GM18907 (cell line): ENCODE data around the gene DOLPP1.

Experiments used
- ATAC-seq: cut with Tn5 transposase; IDR thresholded peaks from one replicate; pipeline ENCODE4 v1.9.1; 2021; ENCODE audit warnings: mild to moderate bottlenecking, moderate library complexity; ENCODE audit not compliant: unreplicated experiment

DOLPP1 gene

DNA sequence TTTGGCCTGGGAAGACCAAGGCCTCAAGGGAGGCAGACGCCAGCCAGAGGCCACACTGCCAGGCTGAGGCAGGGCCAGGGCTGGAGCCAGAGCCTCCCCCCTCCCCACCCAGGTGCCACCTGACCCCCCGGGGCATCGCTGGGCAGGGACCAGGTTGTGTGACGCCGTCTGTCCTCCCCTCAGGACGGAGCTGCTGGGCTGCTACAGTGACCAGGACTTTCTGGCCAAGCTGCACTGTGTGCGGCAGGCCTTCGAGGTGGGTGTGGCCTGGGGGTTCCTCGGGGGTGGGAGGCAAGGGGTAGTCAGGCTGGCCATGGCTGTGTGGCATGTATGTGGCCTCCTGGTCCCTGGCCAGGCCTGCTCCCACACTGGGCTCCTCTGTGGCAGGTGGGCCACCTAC lies 17.9 kb upstream of the DOLPP1 start:
- ATAC-seq: no peak

DNA sequence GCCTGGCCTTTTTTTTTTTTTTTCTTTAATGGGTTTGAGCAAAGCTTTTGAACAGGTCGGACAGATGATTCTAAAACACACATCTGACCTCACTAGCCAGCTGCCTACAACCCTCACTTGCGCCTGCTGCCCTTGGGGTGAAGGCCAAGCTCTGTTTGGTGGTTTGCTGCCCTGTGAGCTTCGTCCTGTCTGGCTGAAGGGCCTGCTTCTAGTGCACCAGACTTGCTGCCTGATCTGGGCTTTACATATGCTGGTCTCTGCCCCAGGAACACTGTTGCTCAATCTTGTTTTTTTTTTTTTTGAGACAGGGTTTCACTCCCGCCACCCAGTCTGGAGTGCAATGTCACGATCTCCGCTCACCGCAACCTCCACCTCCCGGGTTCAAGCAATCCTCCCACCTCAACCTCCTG lies 16.4 kb upstream of the DOLPP1 start:
- no peak for ATAC-seq

DNA sequence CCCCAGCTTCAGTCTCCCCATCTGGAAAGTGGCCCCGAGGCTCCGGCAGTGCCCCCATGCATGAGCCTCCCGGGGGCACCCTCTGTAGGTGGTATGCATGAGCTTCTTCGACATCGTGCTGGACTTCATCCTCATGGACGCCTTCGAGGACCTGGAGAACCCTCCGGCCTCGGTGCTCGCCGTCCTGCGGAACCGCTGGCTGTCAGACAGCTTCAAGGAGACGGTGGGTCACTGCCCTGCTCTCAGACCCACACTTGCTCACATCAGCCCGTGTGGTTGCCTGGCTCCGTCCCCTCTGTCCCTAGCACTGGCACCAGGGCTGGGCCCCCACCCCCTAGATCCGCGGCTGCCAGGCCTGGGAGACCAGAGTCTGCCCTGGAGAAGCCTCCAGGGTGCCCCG lies 12.8 kb upstream of the DOLPP1 start:
- ATAC-seq: no peak

DNA sequence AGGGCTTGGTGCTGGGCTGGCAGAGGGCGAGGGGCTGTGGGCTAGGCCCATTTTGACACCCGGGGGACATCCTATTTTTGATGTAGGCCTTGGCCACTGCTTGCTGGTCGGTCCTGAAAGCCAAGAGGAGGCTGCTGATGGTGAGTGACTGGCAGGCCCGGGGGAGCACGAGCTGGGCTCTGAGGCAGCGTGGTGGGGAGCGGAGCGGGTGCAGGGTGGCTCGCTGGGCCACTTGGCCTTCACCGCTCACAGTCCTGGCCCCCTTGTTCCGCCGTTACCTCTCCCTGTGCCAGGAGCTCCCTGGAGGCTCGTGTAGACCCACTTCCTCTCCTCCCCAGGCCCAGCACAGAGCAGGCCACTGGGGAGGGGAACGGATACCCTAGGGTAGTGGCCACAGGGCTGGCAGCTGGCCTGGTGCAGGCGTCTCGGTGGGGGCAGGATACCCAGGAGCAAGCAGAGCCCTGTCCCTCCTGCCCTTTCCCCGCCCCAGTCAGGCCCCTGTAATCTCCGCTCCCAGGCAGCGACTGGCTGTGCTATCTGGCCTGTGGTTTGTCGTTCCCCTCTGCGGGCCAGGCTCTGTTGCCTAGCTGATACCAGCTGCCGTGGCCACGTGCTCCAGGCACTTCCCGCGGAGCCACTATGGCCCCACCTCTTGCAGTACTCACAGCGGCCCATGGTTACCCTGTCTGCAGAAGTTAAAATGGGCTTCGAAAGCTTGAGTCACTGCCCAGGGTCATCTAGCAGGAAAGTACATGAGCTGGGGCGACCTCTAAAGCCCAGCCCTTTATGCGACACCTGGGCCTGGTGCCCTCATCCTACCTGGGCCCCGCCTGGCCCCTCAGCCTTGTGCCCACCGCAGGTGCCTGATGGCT lies 11.7 kb upstream of the DOLPP1 start:
- peak; percentile 66 for ATAC-seq

DNA sequence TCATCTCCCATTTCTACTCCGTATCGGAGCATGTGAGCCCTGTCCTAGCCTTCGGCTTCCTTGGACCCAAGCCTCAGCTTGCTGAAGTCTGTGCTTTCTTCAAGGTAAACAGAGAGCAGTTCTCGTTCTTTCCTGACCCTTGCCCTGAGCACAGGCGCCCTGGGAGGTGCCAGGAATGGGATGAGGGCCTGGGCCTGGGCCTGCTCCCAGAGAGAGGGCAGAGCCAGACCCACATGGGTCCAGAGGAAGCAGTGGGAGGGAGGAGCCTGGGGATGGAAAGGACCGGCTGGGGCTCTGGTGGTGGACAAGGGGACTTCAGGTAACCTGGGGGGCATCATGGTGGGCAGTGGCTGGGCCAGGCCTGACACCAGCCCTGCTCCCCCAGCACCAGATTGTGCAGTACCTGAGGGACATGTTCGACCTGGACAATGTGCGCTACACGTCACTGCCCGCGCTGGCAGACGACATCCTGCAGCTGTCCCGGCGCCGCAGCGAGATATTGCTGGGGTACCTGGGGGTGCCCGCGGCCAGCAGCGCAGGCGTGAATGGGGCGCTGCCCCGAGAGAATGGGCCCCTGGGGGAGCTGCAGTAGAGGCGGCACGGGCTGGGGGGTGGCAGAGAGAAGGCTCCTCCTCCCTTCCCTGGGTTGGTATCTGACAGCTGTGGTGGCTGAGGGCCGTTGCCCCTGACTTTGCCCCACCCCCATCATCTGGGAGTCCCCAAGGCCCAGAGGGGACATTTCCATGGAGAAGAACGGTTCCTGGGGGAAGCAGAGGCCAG lies 10.9 kb upstream of the DOLPP1 start:
- no peak for ATAC-seq

DNA sequence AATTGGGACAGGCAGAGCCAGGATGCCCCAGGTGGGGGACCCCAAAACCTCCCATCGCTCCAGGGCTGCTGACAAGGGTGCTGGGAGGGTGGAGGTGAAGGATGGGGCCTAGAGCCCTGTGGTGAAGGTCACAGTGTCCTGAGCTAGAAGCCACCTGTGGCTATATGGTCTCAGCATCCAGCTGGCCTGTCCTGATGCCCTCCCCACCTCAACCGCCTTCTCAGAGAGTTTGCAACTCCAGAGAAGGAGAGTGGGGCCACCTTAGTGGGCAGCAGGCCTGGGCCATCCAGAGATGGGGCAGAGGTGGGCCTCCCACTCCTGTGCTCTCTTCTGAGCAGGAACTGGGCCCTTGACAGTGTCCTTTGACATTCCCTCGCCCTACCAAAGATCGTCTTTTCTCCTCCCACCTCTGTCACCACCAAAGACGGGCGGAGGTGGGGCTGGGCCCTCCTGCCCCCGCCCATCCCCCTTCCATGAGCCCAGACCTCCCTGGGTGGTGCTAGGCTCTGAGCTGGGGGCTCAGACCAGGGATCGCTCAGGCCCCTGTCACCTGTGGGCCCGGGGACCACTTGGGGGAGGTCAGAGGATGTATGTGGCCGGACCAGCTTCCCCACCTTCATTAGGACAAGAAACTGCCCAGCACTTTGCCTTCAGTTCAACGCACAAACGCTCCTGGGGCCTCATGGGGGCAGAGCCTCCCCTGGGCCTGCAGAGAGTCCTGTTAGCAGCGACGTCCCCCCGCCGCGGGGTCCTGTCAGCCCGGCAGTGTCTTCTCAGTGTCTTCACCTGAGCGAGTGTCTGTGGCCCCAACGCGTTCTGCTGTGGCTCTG lies 10.0 kb upstream of the DOLPP1 start:
- ATAC-seq: no peak

DNA sequence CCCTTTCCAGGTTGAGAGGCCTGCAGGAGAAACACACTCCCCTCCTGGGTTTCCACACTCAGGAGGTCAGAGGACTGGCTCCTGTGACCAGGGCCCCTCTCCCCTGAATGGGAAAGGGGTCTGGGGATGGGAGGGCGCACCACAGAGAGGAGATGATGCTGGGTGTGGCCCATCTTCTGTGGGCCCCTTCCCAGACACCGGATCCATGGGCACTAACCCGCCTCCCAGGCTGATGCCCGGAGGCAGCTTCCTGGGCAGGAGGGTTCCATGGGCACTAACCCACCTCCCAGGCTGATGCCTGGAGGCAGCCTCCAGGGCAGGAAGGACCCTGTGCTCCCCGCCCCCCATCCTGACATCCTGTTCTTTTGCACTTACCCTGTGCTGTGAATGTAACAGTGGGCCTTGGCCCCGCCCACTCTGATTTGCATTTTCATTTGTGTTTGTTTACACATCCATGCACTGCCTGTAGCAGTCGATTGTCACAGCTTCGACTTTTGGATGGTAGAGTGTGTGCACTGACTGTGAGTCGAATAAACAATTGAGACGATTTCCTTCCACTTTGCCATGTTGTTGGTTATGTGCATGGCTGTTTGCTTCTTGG lies 9.3 kb upstream of the DOLPP1 start:
- no peak for ATAC-seq

DNA sequence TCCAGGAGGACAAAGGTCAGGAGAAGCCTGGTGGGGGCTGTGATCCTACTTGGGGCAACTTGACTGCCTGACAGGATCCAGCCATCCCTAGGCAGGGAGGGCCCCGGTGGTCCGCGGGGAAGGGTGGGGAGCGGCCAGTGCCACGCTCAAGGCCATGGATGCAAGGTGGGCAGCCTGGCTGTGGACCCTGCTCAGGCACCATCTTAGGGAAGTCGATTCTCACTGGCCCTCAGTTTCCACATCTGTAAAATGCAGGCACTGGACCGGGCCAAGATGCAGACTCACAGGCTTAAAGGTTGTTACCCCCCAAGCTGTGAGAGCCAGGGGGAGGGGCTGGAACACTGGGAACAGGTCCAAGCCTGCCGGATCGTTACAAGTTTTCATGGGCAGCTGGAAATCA lies 8.7 kb upstream of the DOLPP1 start:
- ATAC-seq: no peak

DNA sequence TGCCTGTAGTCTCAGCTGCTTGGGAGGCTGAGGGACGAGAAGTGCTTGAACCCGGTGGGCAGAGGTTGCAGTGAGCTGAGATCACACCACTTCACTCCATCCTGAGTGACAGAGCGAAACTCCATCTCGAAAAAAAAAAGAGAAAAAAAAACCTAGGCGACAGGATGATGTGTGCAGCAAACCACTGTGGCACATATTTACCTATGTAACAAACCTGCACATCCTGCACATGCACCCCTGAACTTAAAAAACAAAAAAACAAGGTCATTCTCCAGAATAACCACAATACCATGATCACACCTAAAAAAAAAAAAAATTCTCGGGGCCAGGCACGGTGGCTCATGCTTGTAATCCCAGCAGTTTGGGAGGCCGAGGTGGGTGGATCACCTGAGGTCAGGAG lies 7.5 kb upstream of the DOLPP1 start:
- no peak for ATAC-seq

DNA sequence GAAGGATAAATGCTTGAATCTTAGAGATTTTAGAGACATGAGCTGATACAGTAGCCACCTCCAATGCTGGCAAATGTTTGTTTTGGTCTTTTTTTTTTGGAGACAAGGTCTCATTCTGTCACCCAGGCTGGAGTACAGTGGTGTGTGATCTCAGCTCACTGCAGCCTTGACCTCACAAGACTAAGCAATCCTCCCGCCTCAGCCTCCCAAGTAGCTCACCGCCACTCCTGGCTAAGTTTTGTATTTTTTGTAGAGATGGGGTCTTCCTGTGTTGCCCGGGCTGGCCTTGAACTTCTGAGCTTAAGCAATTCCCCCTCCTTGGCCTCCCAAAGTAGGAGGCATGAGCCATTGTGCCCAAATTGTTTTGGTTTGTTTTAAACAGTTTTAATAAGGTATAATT lies 6.8 kb upstream of the DOLPP1 start:
- ATAC-seq: no peak

DNA sequence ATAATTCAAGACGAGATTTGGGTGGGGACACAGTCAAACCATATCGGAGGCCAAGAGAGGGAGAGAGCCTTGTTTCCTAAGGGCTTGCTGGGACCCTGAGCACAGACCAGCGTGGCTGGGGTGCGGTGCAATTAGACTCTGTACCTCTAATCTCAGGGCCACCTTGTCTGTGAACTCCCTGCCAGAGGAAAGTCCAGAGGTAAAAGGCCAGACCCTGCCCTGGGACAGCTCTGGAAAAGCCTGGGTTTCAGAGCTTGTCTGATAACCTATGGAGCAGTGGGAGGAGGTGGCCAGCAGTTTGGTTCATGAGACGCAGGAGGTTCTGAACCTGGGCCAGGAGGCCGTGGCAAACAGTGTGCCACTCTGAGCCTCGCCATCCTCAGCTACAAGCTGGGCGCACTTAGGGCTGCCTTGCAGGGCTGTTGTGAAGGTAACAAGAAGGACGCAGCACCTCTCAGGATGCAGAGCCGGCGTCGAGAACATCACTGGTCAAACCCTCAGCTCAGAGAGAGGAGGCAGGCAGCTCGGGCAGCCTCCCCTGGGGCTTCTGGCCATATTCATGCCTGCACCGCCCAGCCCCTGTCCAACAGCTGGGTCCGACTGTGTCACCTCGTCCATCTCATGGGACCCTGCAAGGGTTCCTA lies 4.8 kb upstream of the DOLPP1 start:
- ATAC-seq: no peak

DNA sequence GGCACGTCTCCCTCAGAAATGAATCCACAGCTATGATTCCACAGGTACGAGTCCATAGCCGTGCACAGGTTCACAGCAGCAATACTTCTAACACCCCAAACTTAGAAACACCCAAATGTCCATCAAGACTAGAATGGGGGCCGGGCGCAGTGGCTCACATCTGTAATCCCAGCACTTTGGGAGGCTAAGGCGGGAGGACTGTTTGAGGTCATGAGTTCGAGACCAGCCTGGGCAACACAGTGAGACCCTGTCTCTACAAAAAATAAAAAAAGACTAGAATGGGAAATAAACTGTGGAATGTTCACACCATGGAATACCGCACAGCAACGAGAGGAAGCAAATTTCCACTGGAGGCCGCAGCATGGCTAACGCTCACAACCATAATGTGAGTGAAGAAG lies 4.3 kb upstream of the DOLPP1 start:
- no peak for ATAC-seq

DNA sequence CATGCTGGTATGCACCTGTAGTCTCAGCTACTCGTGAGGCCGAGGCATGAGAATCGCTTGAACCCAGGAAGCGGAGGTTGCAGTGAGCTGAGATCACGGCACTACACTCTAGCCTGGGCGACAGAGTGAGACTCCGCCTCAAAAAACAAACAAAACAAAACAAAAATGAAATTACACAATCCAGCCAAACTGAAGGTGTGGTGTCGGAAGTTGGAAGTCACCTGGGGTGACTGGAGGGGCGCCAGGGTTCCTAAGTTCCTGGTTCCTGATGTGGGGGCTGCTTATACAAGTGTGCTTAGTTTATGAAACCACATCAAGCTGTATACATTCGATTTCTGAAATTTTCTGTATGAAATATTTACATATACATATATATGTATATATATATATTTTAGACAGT lies 3.7 kb upstream of the DOLPP1 start:
- no peak for ATAC-seq

DNA sequence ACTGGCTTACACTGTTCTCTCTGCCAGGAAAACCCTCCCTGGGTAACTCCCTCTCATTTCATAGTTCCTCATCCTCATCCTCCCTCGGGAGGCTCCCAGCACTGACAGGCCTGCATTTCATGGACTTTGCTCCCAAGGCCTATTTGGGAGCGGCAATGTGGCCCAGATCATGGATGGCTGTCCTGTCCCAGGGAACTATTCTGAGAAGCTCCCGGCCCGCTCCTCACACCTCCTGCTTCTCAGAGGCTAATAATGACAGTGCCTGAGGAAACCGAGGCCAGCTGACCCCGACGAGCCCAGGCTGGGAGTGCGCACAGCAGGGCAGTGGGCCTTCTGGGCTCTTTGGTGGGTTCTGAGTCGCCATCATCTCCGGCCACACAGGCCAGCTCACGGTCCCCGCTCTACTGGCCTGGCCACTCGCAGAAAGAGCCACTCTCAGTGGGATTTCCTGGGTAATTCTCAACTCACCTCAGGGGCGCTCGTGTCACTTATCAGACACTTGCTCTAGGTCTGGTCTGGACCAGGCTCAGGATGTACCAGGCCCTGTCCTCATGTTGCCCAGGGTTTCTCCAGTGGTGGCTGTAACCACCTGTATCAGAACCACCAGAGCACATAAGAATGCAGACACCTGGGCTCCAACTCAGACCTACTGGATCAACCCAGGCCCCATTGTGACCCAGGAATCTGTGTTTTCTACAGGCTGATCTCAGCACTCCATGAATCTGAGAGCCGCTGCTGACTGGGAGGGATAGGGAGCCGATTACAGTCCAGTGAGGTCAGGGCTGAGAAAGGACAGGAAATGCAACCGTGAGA lies 2.0 kb upstream of the DOLPP1 start:
- ATAC-seq: no peak

DNA sequence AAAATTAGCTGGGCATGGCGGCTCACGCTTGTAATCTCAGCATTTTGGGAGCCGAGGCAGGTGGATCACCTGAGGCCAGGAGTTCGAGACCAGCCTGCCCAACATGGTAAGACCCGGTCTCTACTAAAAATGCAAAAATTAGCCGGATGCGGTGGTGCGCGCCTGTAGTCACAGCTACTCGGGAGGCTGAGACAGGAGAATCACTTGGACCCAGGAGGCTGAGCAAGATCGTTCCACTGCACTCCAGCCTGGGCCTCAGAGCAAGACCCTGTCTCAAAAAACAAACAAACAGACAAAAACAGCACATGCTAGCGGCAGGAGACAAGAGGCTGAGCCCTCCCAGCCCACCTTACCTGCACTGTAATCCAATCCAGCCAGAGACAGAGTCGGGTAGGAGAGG lies 1.1 kb upstream of the DOLPP1 start:
- no peak for ATAC-seq

DNA sequence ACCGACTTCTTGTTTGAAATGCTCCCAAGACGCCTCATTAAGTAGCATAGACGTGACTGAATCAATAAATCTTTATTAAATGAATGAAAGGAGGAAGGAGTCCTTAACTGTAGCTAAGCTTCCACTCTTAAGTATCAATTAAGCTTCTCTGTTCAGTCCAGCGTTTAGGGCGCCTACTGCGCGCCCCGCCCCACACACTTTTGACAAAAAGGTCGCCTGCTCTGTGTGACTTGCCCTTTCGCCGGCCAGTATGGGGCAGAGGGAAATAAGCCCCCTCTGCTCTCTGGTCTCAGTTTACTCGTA lies 662 bp upstream of the DOLPP1 start:
- ATAC-seq: no peak

DNA sequence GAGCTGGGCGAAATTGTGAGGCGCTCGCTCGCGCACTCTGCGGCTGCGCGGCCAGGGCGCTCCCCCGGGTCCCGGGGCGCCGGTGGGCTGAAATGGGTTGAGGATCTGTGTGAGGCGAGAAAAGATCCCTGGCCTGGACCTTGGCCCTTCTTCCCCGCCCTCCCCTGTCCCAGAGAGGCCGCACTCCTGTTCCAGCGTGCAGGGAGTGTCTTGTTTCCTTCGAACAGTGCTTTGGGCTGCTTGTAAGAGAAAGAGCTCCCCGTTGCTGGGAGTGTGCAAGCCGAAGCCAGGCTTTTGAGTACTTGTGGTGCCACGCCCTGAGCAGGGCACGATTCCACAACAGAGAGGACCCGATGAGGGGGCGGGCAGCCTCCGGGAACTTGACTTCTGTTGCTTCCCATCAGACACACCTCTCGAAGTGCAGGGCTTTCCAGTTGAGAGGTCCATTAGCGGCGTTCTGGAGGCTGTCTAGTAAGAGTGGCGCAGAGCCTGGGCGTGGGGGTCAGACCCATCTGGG lies 535 bp downstream of the DOLPP1 start:
- ATAC-seq: no peak

DNA sequence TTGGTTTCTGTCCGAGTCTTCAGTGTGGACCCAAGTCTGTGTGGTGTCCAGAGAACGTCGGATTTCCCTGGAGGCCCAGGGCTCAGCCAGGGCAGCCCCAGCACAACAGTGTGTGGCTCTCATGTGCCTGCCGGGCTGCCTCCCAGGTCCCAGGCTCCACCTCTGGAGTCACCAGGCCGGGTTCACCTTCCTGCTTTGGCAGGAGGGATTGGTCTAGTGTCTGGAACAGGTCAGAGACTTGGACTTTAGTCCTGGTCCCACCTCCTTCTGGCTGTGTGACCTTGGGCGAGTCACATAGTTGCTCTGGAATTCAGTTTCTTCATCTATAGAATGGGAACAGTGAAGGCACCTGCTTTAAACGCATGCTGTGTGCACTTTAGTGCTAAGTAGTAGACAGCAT lies 3.2 kb downstream of the DOLPP1 start:
- no peak for ATAC-seq

DNA sequence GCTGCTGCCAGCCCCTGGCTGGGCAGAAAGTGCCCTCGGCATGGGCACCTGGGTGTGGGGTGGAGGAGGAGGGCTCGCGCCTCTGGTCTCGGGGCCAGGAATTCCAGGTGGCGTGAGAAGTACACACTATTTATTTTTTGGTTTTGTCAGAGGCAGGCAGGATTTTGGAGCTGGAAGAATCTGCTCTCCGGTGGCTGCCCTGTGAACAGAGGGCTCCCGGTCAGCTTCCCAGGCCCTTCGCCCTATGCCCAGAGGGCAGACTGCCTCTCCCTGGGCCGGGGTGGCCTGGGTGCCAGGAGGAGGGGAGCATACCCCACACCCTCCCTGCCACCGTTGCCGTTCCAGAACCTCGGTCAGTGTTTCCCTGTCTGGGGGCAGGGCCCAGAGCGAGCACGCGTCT lies 8.3 kb downstream of the DOLPP1 start:
- ATAC-seq: no peak
